SK-N-MC (cell line): ENCODE results near the gene MPV17.

ENCODE experiments used
- EZH2 ChIP-seq: fragments of 200-600 bp; sonication (generic); IDR thresholded peaks from one replicate; pipeline ENCODE4 v1.6.1; 2017; ENCODE audit warnings: antibody characterized with exemption
- FOXP2 ChIP-seq: optimal IDR thresholded peaks from 2 replicates; pipeline ENCODE3; 2011; ENCODE audit warnings: mild to moderate bottlenecking, moderate library complexity; ENCODE audit not compliant: insufficient read depth; ENCODE audit errors: extremely low read length, control extremely low read depth
- POLR2AphosphoS5 ChIP-seq: IDR thresholded peaks from 2 replicates; pipeline ENCODE4 v1.6.1; 2012; ENCODE audit warnings: mild to moderate bottlenecking, low read depth, low read length, borderline replicate concordance

- TF ChIP-seq POLR2AphosphoS5 (no peak), EZH2 (no peak), FOXP2 (no peak)
Measured at GRCh38 chr2:27324720-27325119, 1.8 kb upstream of the MPV17 start.
